GM21381 (cell line): ENCODE results near the gene CUEDC1.
"Not testable (repeated sequence)": the region's sequence is repeated elsewhere in the genome, so short reads cannot be mapped to it uniquely, and the experiment has no call there.

Source experiments
- ATAC-seq: cut with Tn5 transposase; IDR thresholded peaks from one replicate; pipeline ENCODE4 v1.9.1; 2021; ENCODE audit warnings: mild to moderate bottlenecking, moderate library complexity; ENCODE audit not compliant: unreplicated experiment

Gene CUEDC1

GRCh38 chr17:57846056-57846945 lies 108.9 kb downstream of the CUEDC1 start:
- ATAC-seq = not testable (repeated sequence)

- no peak for ATAC-seq
Observed at GRCh38 chr17:57842280-57842679, 112.9 kb downstream of the CUEDC1 start.

DNA sequence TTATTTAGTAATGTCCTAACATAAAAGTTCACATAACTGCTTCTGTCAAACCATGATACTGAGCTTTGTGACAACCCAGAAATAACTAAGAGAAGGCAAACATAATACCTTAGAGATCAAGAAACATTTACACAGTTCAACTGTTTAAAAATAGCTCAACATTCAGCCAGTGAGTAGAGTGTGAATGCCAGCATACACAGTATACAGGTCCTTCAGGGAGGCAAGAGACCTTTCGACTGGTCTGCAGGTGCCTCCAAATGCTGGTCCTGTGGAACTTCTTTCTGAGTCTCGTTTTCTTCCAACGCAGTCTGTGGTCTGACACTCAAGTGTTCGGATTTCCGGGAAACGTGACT lies 115.7 kb downstream of the CUEDC1 start:
- no peak for ATAC-seq

- ATAC-seq = no peak
Observed at GRCh38 chr17:57838857-57839570, 116.2 kb downstream of the CUEDC1 start.

- no peak for ATAC-seq
Observed at GRCh38 chr17:57838453-57838852, 116.8 kb downstream of the CUEDC1 start.

- ATAC-seq = no peak
Observed at GRCh38 chr17:57835333-57835900, 119.8 kb downstream of the CUEDC1 start.

- no peak for ATAC-seq
Observed at GRCh38 chr17:57834146-57834741, 121.0 kb downstream of the CUEDC1 start.

- ATAC-seq = no peak
Observed at GRCh38 chr17:57833179-57833939, 121.9 kb downstream of the CUEDC1 start.

DNA sequence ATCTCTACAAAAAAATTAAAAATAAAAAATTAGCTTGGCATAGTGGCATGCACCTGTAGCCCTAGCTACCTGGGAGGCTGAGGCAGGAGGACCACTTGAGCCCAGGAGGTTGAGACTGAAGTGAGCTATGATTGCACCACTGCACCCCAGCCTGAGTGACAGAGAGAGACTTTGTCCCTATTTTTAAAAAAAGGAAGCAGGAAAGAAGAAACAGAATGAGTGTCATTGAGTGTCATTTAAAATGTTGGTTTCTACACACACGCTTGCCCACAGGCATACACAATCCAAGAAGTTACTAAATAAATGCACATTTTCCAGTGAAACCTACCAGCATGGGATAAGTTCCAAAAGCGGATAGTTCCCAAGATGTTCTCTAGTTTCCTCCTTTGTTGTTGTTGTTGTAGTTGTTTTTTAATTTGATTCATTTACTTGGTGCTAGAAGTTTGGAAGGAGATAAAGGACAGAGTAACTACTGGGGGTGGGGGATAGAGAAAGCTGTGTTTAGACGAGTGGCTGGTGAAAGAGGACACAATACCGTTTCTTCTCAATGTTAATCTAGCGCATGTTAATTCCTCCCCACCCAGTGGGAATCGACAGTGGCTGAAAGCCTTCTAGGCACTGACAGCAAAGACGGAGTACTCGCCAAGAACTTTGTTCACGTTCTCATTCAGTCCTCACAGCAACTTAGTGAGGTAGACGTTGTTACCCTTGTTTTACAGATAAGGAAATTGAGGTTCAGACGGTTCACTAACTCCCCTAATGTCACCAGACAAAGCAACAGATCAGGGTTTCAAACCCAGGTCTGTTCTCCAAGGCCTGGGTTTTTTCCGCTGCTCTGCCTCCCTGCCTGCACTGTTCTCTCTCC lies 122.7 kb downstream of the CUEDC1 start:
- no peak for ATAC-seq

DNA sequence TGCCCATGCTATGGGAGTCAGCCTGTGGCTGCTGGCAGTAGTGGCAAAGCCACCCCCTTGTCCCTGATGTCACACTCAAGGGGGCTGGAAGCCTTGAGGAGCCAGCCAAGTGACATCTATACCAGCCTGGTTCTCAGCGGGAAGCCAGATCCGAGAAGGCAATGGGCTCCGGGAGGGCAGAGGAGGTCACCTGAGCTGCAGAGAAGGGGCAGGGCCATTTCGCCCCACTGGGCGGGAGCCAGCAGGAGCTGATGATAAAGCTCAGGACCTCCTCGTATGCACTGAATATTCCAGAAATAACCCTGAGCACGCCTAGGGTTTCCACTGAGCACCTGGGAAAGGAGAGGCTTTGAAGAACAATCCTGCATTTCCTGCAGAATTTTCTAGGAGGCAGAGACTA lies 124.3 kb downstream of the CUEDC1 start:
- no peak for ATAC-seq

GRCh38 chr17:57823469-57824401 lies 131.5 kb downstream of the CUEDC1 start:
- no peak for ATAC-seq

DNA sequence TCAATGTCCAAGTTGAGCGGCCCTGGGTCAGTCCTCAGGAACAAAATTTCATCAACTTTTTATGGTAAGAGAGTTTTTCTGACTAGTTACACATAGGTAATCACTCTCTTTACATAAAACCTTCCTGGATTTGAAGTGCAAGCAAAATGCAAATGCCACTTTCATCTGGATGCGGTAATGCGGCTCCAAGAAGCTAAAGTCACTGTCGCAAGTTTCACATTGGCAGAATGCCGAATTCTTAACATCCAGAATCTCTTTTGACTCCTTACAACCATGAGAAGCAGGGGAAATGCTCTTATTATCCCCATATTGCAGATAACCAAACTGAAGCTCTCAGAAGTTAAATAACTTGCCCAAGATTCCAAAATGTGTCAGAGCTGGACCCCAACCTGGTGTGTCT lies 135.3 kb downstream of the CUEDC1 start:
- ATAC-seq = no peak

DNA sequence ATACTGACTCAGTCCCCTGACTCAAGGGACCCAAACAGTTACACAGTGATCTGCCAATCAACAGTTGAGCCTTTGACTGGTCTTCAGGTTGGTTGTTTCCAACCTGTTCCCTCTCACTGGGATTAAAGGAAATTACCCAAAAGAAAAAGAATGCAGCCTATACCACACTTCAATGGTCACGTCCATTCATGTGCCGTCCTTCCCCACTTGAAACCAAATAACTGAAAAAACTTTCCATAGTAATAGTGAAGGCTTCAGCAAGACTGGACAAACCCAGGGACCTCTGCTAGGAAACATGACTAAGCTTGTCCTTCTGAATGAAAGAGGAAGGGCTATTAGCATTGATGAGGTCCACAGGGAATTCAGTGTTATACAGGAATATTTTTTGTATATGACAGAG lies 135.9 kb downstream of the CUEDC1 start:
- no peak for ATAC-seq

DNA sequence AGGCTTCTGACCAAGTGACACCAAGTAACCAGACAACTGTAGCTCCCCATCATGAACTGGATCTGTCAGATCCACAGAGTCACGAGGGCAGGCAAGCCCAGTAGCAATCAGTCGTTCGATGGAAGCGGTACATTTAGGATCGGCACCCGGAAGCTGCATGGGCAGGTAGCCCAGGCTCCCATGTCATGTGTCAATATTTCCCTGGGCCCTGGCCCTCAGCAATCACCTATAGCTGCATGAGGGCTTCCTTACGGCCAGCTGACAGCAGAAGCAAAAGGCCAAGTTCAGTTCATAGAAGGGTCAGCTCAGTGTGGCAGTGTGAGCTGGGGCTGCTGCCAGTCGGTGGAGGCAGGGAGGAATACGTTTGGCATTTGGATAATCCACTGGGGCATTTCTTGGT lies 137.1 kb downstream of the CUEDC1 start:
- no peak for ATAC-seq

DNA sequence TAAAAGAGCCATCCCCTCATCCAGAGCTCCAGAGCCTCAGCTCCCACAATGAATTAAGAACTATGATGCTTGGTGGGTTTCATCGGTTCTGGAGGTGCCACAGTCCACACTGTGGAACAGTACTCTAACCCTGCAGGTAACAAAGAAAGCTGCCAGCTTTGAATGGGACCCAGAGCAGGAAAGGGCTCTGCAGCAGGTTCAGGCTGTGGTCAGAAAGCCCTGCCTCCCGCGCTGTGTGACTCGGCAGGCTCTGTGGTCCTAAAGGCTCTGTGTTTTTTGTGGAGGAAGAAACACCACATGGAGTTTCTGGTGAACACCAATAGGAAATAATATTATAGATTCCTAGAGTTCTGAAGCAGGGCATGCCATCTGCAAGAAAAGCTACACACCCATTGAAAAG lies 137.9 kb downstream of the CUEDC1 start:
- ATAC-seq = no peak

GRCh38 chr17:57814421-57814820 lies 140.8 kb downstream of the CUEDC1 start:
- ATAC-seq = no peak

DNA sequence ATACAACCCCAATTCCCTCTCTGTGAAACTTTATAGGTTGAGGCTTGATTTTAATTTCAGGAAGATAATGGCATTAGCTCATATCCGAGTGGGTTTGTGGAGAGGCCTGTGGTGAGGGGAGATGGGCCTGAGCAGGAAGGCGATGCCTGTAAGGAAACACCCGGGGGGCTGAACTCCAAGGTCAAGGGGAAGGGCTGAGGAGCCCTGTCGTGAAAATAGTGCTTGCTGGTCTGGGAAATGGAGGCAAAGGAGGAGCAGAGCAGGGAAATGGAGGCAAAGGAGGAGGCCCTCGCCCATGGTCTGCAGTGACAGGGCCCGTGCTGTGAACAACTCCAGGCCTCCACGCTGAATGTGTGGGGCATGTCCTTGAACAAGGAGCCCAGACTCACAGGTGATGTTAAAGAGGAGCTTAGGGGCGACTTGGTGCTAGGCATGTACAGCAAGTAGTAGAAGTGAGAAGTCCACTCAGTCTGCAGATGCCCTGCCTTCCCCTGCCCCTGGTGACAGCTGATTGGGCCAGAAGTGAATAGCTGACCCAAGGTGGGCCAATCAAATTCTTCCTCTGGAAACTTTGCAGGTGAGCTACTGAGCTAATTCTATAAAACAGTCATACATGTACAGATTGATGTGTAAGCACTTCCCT lies 143.5 kb downstream of the CUEDC1 start:
- ATAC-seq = no peak
